ENCODE measurements around the gene SHC1. TPM values are rescaled to one million over a fixed set of nuclear protein-coding genes. Genes with fewer than 3 reads are reported as not detected.

SHC1 gene
- total and polyA plus RNA-seq, 2 donors (not counting 1 experiment from before 2014, with no cell fraction given), result 50.1 to 61.4 TPM

GRCh38 chr1:155011437-155012025 lies 41.0 kb upstream of the SHC1 start:
- intact Hi-C loops (cut with micrococcal nuclease), result no loop called here
- Histone ChIP-seq H3K36me3 (replicated peaks in 1 of 2; ENCODE audit: control extremely low read depth in 1 of 2, control insufficient read depth in 1 of 2, extremely low read depth in 1 of 2, insufficient read depth in 2 of 2, low read length in 1 of 2) (peaks cover 0 to 29% of the 10 kb centered on the region in 2 experiments), H3K27ac (ENCODE audit: low read length in 2 of 2) (peak overlapping the region in 1 of 2 donors; percentile 48), H3K9ac (ENCODE audit: low read length) (no peak overlapping the region), H3K4me3 (ENCODE audit: control extremely low read depth in 1 of 5, extremely low read depth in 1 of 5, insufficient read depth in 1 of 5, low read depth in 2 of 5, low read length in 4 of 5) (no peak overlapping the region), H3K4me2 (replicated peaks; ENCODE audit: low read depth, low read length, poor library complexity, severe bottlenecking) (peak overlapping the region; percentile 61), H3K9me3 (ENCODE audit: control extremely low read depth in 1 of 3, control insufficient read depth in 2 of 3, insufficient read depth in 1 of 3, low read length in 2 of 3) (no peaks in the 10 kb centered on the region), H3K4me1 (ENCODE audit: control insufficient read depth in 2 of 2, insufficient read depth in 2 of 2, low read length in 2 of 2) (peaks cover 92 to 100% of the 10 kb centered on the region in 2 donors), H4K20me1 (ENCODE audit: control insufficient read depth, insufficient read depth, low read length, poor library complexity, severe bottlenecking) (peaks cover 30% of the 10 kb centered on the region), H3K27me3 (replicated peaks in 1 of 4; ENCODE audit: control extremely low read depth in 1 of 4, control insufficient read depth in 3 of 4, insufficient read depth in 4 of 4, low read length in 3 of 4) (no peaks in the 10 kb centered on the region), H3K79me2 (ENCODE audit: control insufficient read depth, insufficient read depth, low read length) (peaks cover 34% of the 10 kb centered on the region), H2AFZ (ENCODE audit: insufficient read depth, low read depth, low read length, poor library complexity, severe bottlenecking) (no peak overlapping the region)
- ATAC-seq (ENCODE audit: low read depth), result no peak
- H3K27ac Mint-ChIP-seq, result peak overlapping the region; percentile 83
- H3K4me1 Mint-ChIP-seq, result peaks cover 78% of the 10 kb centered on the region
- no peak overlapping the region for H3K4me3 Mint-ChIP-seq
- CTCF ChIA-PET, result interaction anchor here (1.2 to 17.4 kb wide), 4 partner anchors 9 to 50 kb away, joined by 3 to 295 read pairs (median 4); partner anchors contain the start of genes LENEP and ZBTB7B
- POLR2A ChIA-PET, result interaction anchor here (0.6 to 0.8 kb wide), 2 partner anchors 67 to 128 kb away, joined by 3 to 5 read pairs; no protein-coding TSS in a partner anchor
- H3K27me3 Mint-ChIP-seq, result no peaks in the 10 kb centered on the region
- 100% methylated on average over 1 of the region's 6 CpGs for WGBS (ENCODE audit: insufficient coverage)
- TF ChIP-seq EZH2 (IDR thresholded peaks at IDR 0.05; ENCODE audit: borderline replicate concordance, insufficient read depth, low read depth, low read length, poor library complexity, severe bottlenecking), result no peak
- no peak for TF ChIP-seq CTCF (IDR thresholded peaks at IDR 0.05)
- H3K9me3 Mint-ChIP-seq (ENCODE audit: insufficient read depth), result no peaks in the 10 kb centered on the region
- DNase-seq, result no peak

- H3K4me2 ChIP-seq (replicated peaks; ENCODE audit: low read depth, low read length, poor library complexity, severe bottlenecking), result peak overlapping the region; percentile 61
- POLR2A ChIA-PET, result interaction anchor here (1.0 kb wide), 1 partner anchor 9 kb away, joined by 4 read pairs; no protein-coding TSS in a partner anchor
- H3K36me3 ChIP-seq (replicated peaks in 1 of 2; ENCODE audit: control extremely low read depth in 1 of 2, control insufficient read depth in 1 of 2, extremely low read depth in 1 of 2, insufficient read depth in 2 of 2, low read length in 1 of 2), result peaks cover 0 to 29% of the 10 kb centered on the region in 2 experiments
- intact Hi-C loops (cut with micrococcal nuclease), result no loop called here
- CTCF ChIA-PET, result interaction anchor here (0.9 to 17.4 kb wide), 4 partner anchors 8 to 33 kb away, joined by 3 to 295 read pairs (median 4); partner anchors contain the start of genes LENEP and ZBTB7B
- Mint-ChIP-seq H3K27ac (peak overlapping the region; percentile 75), H3K4me1 (peaks cover 78% of the 10 kb centered on the region), H3K27me3 (no peaks in the 10 kb centered on the region), H3K4me3 (no peak overlapping the region), H3K9me3 (ENCODE audit: insufficient read depth) (no peaks in the 10 kb centered on the region)
- H3K9ac ChIP-seq (ENCODE audit: low read length), result no peak overlapping the region
- no peak for ATAC-seq (ENCODE audit: low read depth)
- no peaks in the 10 kb centered on the region for H3K27me3 ChIP-seq (replicated peaks in 1 of 4; ENCODE audit: control extremely low read depth in 1 of 4, control insufficient read depth in 3 of 4, insufficient read depth in 4 of 4, low read length in 3 of 4)
- H3K9me3 ChIP-seq (ENCODE audit: control extremely low read depth in 1 of 3, control insufficient read depth in 2 of 3, insufficient read depth in 1 of 3, low read length in 2 of 3), result no peaks in the 10 kb centered on the region
- H2AFZ ChIP-seq (ENCODE audit: insufficient read depth, low read depth, low read length, poor library complexity, severe bottlenecking), result no peak overlapping the region
- H3K27ac ChIP-seq (ENCODE audit: low read length in 2 of 2), result peak overlapping the region in 1 of 2 donors; percentile 48
- H4K20me1 ChIP-seq (ENCODE audit: control insufficient read depth, insufficient read depth, low read length, poor library complexity, severe bottlenecking), result peaks cover 35% of the 10 kb centered on the region
- H3K4me3 ChIP-seq (ENCODE audit: control extremely low read depth in 1 of 5, extremely low read depth in 1 of 5, insufficient read depth in 1 of 5, low read depth in 2 of 5, low read length in 4 of 5), result no peak overlapping the region
- WGBS (ENCODE audit: insufficient coverage), result no CpG with 5 or more reads among the region's 5 CpGs
- no peak for DNase-seq
- H3K79me2 ChIP-seq (ENCODE audit: control insufficient read depth, insufficient read depth, low read length), result peaks cover 35% of the 10 kb centered on the region
- H3K4me1 ChIP-seq (ENCODE audit: control insufficient read depth in 2 of 2, insufficient read depth in 2 of 2, low read length in 2 of 2), result peaks cover 92 to 100% of the 10 kb centered on the region in 2 donors
- TF ChIP-seq CTCF (IDR thresholded peaks at IDR 0.05), result no peak
- no peak for TF ChIP-seq EZH2 (IDR thresholded peaks at IDR 0.05; ENCODE audit: borderline replicate concordance, insufficient read depth, low read depth, low read length, poor library complexity, severe bottlenecking)
Measured at GRCh38 chr1:155011004-155011416, 40.5 kb upstream of the SHC1 start.

Measured in B cell (primary cell).